ENCODE measurements around the gene ZNF324. TPM values are rescaled to one million over a fixed set of nuclear protein-coding genes. Genes with fewer than 3 reads are reported as not detected.
"Not testable (repeated sequence)": the region's sequence is repeated elsewhere in the genome, so short reads cannot be mapped to it uniquely, and the experiment has no call there.

ZNF324 gene
- total RNA-seq, 4 donors from 2014 or later, result 12.9 to 21.8 (median 15.6) TPM

DNA sequence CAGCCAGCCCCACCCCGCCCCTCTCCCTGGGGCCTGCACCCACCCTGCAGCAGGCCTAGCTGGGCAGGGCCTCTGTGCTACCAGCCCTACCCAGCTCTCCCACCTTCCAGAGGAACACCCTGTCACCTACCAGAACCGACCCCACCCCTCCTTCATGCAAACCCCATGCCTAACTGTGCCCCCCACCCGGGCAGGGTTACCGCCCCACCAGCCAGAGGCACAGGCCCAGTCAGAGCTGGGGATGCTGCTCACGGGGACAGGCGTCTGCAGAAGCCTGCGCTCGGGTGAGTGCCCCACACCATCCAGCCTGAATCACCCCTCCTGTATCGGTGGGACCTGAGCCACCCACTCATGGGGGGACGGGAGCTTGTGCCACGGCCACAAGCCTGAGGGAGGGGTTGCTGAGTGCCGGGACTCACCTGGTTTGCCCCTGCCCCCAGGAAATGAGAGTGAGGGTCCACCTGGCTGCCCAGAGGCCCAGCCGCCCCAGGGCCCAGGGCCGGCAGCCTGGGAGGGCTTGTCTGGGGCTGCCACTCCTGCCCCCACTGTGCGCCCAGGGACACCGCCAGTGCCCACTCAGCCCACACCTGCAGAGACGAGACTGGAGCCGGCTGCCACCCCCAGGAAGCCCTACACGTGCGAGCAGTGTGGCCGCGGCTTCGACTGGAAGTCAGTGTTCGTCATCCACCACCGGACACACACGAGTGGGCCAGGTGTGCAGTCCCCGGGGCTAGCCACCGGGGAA lies 13.0 kb downstream of the ZNF324 start:
- WGBS, result 86% methylated on average over 23 of the region's 28 CpGs
- peaks cover 16 to 24% (median 20%) of the 10 kb centered on the region in 4 donors for H3K4me1 ChIP-seq
- H3K27me3 ChIP-seq, result no peaks in the 10 kb centered on the region
- no peak for TF ChIP-seq EP300 (IDR thresholded peaks at IDR 0.05)
- no peak for TF ChIP-seq POLR2A (IDR thresholded peaks at IDR 0.05; ENCODE audit: low read depth)
- intact Hi-C loops (cut with DNase I), result no loop called here
- no peak overlapping the region for H3K4me3 ChIP-seq
- H3K27ac ChIP-seq (replicated peaks in 1 of 4), result no peak overlapping the region
- H3K36me3 ChIP-seq, result peaks cover 9 to 49% (median 38%) of the 10 kb centered on the region in 4 donors
- DNase-seq (ENCODE audit: extremely low spot score), result no peak
- H3K9me3 ChIP-seq, result no peaks in the 10 kb centered on the region

DNA sequence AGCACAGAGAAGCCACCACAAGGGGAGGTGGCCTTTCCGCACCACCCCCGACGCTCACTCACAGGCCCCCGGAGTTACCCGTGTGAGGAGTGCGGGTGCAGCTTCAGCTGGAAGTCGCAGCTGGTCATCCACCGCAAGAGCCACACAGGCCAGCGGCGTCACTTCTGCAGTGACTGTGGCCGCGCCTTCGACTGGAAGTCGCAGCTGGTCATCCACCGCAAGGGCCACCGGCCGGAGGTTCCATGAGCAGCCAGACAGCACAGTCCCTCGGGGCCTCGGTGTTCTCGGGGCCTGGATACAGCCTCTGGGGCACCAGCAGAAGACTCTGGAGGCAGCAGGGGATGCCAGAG lies 13.6 kb downstream of the ZNF324 start:
- Histone ChIP-seq H3K27me3 (no peaks in the 10 kb centered on the region), H3K9me3 (no peaks in the 10 kb centered on the region), H3K4me1 (peaks cover 11 to 18% (median 15%) of the 10 kb centered on the region in 4 donors), H3K4me3 (no peak overlapping the region), H3K36me3 (peaks cover 9 to 49% (median 38%) of the 10 kb centered on the region in 4 donors), H3K27ac (replicated peaks in 1 of 4) (no peak overlapping the region)
- no peak for TF ChIP-seq POLR2A (IDR thresholded peaks at IDR 0.05; ENCODE audit: low read depth)
- no peak for TF ChIP-seq POLR2AphosphoS5 (IDR thresholded peaks at IDR 0.05)
- TF ChIP-seq, protein P1, sequence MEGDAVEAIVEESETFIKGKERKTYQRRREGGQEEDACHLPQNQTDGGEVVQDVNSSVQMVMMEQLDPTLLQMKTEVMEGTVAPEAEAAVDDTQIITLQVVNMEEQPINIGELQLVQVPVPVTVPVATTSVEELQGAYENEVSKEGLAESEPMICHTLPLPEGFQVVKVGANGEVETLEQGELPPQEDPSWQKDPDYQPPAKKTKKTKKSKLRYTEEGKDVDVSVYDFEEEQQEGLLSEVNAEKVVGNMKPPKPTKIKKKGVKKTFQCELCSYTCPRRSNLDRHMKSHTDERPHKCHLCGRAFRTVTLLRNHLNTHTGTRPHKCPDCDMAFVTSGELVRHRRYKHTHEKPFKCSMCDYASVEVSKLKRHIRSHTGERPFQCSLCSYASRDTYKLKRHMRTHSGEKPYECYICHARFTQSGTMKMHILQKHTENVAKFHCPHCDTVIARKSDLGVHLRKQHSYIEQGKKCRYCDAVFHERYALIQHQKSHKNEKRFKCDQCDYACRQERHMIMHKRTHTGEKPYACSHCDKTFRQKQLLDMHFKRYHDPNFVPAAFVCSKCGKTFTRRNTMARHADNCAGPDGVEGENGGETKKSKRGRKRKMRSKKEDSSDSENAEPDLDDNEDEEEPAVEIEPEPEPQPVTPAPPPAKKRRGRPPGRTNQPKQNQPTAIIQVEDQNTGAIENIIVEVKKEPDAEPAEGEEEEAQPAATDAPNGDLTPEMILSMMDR (IDR thresholded peaks at IDR 0.05), result no peak
- TF ChIP-seq EP300 (IDR thresholded peaks at IDR 0.05), result no peak
- DNase-seq (ENCODE audit: extremely low spot score), result no peak
- intact Hi-C loops (cut with DNase I), result no loop called here
- WGBS, result 90% methylated on average over 17 of the region's 20 CpGs

DNA sequence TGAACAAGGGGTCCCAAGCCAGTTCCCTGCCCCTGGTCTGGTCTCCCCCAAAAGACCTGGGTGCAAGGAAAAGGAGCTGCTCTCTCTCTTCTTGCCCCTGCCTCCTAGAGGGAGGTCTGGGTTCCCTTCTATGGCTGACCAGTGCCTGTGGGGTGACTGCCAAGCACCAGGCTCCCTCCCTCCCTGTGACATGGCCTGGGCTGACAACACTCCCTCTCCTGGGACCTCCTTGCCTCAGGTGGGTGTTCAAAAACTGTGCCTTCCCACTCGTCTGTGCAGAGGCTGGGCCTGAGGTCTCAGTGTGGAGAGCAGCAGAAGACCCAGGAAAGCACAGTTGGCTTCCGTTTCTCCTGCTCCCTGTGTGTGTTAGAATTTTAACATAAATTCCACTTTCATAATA lies 14.0 kb downstream of the ZNF324 start:
- TF ChIP-seq POLR2A (IDR thresholded peaks at IDR 0.05; ENCODE audit: low read depth) (no peak), POLR2AphosphoS5 (IDR thresholded peaks at IDR 0.05) (no peak), EP300 (IDR thresholded peaks at IDR 0.05) (no peak)
- TF ChIP-seq, protein P1 (IDR thresholded peaks at IDR 0.05), result no peak
- Histone ChIP-seq H3K36me3 (peaks cover 9 to 49% (median 38%) of the 10 kb centered on the region in 4 donors), H3K9me3 (no peaks in the 10 kb centered on the region), H3K27me3 (no peaks in the 10 kb centered on the region), H3K27ac (replicated peaks in 1 of 4) (no peak overlapping the region), H3K4me3 (no peak overlapping the region), H3K4me1 (peaks cover 11 to 17% (median 14%) of the 10 kb centered on the region in 4 donors)
- 82% methylated on average over 2 of the region's 2 CpGs for WGBS
- DNase-seq (ENCODE audit: extremely low spot score), result no peak
- intact Hi-C loops (cut with DNase I), result no loop called here

DNA sequence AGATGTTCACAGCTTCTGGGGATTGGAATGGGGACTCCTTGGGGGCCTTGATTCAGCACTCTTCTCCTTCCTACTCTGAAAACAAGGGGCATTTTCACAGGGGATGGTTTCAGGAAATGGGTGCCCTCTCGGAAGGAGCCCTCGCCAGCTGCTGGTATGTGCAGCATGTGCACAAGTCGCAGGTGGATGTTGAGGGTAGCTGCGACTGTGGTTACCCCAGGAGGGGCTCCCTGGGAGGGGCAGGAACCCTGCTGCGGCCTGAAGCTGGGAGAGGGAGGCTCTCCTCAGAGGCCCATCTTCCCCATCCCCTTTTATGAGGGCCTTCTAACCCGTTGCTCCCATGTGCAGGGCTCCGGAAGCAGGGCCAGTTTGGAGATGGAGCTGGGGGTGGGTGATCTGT lies 15.5 kb downstream of the ZNF324 start:
- TF ChIP-seq POLR2A (IDR thresholded peaks at IDR 0.05; ENCODE audit: low read depth) (no peak), POLR2AphosphoS5 (IDR thresholded peaks at IDR 0.05) (no peak), EP300 (IDR thresholded peaks at IDR 0.05) (no peak)
- TF ChIP-seq, protein P1 (IDR thresholded peaks at IDR 0.05), result no peak
- peaks cover 9 to 49% (median 38%) of the 10 kb centered on the region in 4 donors for H3K36me3 ChIP-seq
- H3K27ac ChIP-seq (replicated peaks in 1 of 4), result no peak overlapping the region
- no peak overlapping the region for H3K4me3 ChIP-seq
- 87% methylated on average over 7 of the region's 7 CpGs for WGBS
- H3K4me1 ChIP-seq, result peaks cover under 1 to 5% (median 3%) of the 10 kb centered on the region in 4 donors
- DNase-seq (ENCODE audit: extremely low spot score), result no peak
- intact Hi-C loops (cut with DNase I), result no loop called here
- H3K27me3 ChIP-seq, result no peaks in the 10 kb centered on the region
- H3K9me3 ChIP-seq, result no peaks in the 10 kb centered on the region

DNA sequence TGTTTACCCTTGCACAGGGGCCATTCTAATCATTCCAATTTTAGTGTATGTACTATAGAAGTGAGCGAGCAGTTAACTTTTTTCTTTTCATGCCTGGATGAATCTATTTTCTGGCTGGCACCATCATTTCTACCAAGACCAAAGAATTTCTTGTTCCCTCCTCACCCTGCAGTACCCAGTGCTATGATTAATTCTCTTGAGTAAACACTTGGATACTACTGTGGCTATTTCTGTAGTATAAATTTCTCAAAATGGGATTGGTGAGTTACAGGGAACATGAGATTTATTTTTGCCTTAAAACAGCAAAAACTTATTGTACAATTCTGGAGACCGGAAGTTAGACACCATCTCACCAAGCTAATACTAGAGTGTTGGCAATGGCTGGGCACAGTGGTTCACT lies 16.9 kb downstream of the ZNF324 start:
- Histone ChIP-seq H3K4me1 (no peaks in the 10 kb centered on the region), H3K27ac (replicated peaks in 1 of 4) (no peak overlapping the region), H3K27me3 (no peaks in the 10 kb centered on the region), H3K9me3 (no peaks in the 10 kb centered on the region), H3K36me3 (peaks cover 9 to 35% (median 31%) of the 10 kb centered on the region in 4 donors), H3K4me3 (no peak overlapping the region)
- DNase-seq (ENCODE audit: extremely low spot score), result no peak
- intact Hi-C loops (cut with DNase I), result no loop called here
- WGBS, result 69% methylated on average over 2 of the region's 2 CpGs
- no peak for TF ChIP-seq POLR2A (IDR thresholded peaks at IDR 0.05; ENCODE audit: low read depth)
- TF ChIP-seq EP300 (IDR thresholded peaks at IDR 0.05), result no peak
- TF ChIP-seq, protein P1 (IDR thresholded peaks at IDR 0.05), result no peak
- TF ChIP-seq POLR2AphosphoS5 (IDR thresholded peaks at IDR 0.05), result no peak

DNA sequence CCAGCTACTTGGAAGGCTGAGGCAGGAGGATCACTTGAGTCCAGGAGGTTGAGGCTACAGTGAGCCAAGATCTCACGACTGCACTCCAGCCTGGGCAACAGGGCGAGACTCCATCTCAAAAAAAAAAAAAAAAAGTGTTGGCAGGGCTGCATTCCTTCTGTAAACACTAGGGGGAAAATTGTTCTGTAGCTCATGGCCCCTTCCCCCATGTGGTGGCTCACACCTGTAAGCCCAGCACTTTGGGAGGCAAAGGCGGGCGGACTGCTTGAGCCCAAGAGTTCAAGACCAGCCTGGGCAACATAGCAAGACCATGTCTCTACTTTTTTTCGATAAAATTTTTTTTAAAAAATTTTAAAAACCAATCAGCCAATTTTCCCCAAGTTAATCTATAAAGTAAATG lies 17.5 kb downstream of the ZNF324 start:
- 88% methylated on average over 5 of the region's 5 CpGs for WGBS

More for the DNA sequence above, 17.5 kb downstream of the ZNF324 start:
- H3K27me3 ChIP-seq; H3K9me3 ChIP-seq; H3K4me1 ChIP-seq; intact Hi-C loops (cut with DNase I); H3K4me3 ChIP-seq; DNase-seq (ENCODE audit: extremely low spot score); H3K27ac ChIP-seq (replicated peaks in 1 of 4): not testable (repeated sequence)
- peaks cover 9 to 32% (median 26%) of the 10 kb centered on the region in 4 donors for H3K36me3 ChIP-seq

Data from esophagus muscularis mucosa (tissue), 4 donors.